ENCODE data around the gene TNPO3.
"Not testable (repeated sequence)": the region's sequence is repeated elsewhere in the genome, so short reads cannot be mapped to it uniquely, and the experiment has no call there.

Gene TNPO3

GRCh38 chr7:129047761-129048160 lies 7.2 kb downstream of the TNPO3 start:
- TF ChIP-seq CTCF (IDR thresholded peaks at IDR 0.05; ENCODE audit: control extremely low read depth, extremely low read depth, low read depth, missing control alignments), result no peak
- ChIA-PET POLR2A (no interaction called here), CTCF (interaction anchor here (2.1 kb wide), 1 partner anchor 44 kb away, joined by 7 read pairs; no protein-coding TSS in a partner anchor)
- no peak for DNase-seq (ENCODE audit: extremely low spot score)

GRCh38 chr7:129045682-129046081 lies 9.2 kb downstream of the TNPO3 start:
- ChIA-PET POLR2A (no interaction called here), CTCF (no interaction called here)
- no peak for DNase-seq (ENCODE audit: extremely low spot score)
- no peak for TF ChIP-seq CTCF (IDR thresholded peaks at IDR 0.05; ENCODE audit: control extremely low read depth, extremely low read depth, low read depth, missing control alignments)

- CTCF ChIA-PET, result interaction anchor here (1.0 to 4.8 kb wide), 12 partner anchors 9 to 121 kb away, joined by 3 to 18 read pairs (median 3); no protein-coding TSS in a partner anchor
- DNase-seq (ENCODE audit: extremely low spot score), result no peak
- POLR2A ChIA-PET, result no interaction called here
- no peak for TF ChIP-seq CTCF (IDR thresholded peaks at IDR 0.05; ENCODE audit: control extremely low read depth, extremely low read depth, low read depth, missing control alignments)
These were observed 11.9 kb downstream of the TNPO3 start for GRCh38 chr7:129043012-129043411.

- TF ChIP-seq CTCF (IDR thresholded peaks at IDR 0.05; ENCODE audit: control extremely low read depth, extremely low read depth, low read depth, missing control alignments), result no peak
- ChIA-PET POLR2A (no interaction called here), CTCF (interaction anchor here (0.7 to 4.8 kb wide), 14 partner anchors 10 to 177 kb away, joined by 3 to 18 read pairs (median 3); partner anchors contain the start of gene TNPO3)
- no peak for DNase-seq (ENCODE audit: extremely low spot score)
These were observed 13.5 kb downstream of the TNPO3 start for GRCh38 chr7:129041142-129042085.

GRCh38 chr7:129038468-129038867 lies 16.4 kb downstream of the TNPO3 start:
- CTCF ChIA-PET, result interaction anchor here (1.2 to 4.8 kb wide), 3 partner anchors 11 to 52 kb away, joined by 4 to 18 read pairs (median 5); no protein-coding TSS in a partner anchor
- POLR2A ChIA-PET; DNase-seq (ENCODE audit: extremely low spot score): not testable (repeated sequence)

- TF ChIP-seq CTCF (IDR thresholded peaks at IDR 0.05; ENCODE audit: control extremely low read depth, extremely low read depth, low read depth, missing control alignments), result no peak
- no peak for DNase-seq (ENCODE audit: extremely low spot score)
- ChIA-PET POLR2A (no interaction called here), CTCF (interaction anchor here (1.2 to 1.7 kb wide), 3 partner anchors 11 to 30 kb away, joined by 4 to 5 read pairs (median 4); no protein-coding TSS in a partner anchor)
These were observed 17.3 kb downstream of the TNPO3 start for GRCh38 chr7:129037585-129037984.

- no peak for DNase-seq (ENCODE audit: extremely low spot score)
- ChIA-PET CTCF (interaction anchor here (0.8 to 1.8 kb wide), 2 partner anchors 23 to 60 kb away, joined by 3 to 5 read pairs; partner anchors contain the start of gene TNPO3), POLR2A (no interaction called here)
- TF ChIP-seq CTCF (IDR thresholded peaks at IDR 0.05; ENCODE audit: control extremely low read depth, extremely low read depth, low read depth, missing control alignments), result no peak
These were observed 22.9 kb downstream of the TNPO3 start for GRCh38 chr7:129032017-129032416.
